CD4-positive, alpha-beta T cell treated with Interferon alpha-2 for 1 hour (primary cell): ENCODE measurements around the gene PHACTR2.
"Not testable (repeated sequence)": the region's sequence is repeated elsewhere in the genome, so short reads cannot be mapped to it uniquely, and the experiment has no call there.

Experiments used
- DNase-seq, 2 donors: peaks; one replicate each; pipeline ENCODE4 v3.0.0-alpha.2; 2020 to 2022

The PHACTR2 gene

DNA sequence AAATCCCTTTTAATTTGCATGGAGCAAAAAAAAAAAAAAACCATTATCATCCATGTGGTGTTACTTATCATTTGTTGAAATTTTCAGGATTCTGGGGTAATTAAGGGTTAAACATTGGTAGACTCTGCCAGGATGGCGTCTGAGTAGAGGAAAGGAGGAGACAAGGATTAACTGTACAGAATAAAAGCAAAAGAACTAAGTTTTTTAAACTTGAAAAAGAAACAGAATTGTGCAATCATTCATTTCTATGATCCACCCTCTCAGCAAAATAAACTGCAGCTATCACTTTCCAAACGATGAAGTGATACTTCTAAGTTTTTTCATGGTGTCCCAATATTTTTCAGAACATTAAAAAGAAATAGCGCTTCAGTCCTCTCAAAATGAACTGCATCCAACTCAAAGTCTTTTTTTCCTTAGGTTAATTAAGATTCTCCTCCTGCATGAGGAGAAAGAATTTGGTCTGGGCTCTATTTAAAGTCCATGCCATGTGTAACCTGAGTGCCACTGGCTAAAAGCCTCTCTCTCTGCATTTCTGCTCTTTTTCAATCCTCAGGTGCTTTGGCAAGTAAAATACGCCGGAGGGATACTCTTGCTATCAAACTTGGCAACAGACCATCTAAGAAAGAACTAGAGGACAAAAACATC, 95.9 kb downstream of the PHACTR2 start:
- no peak for DNase-seq

DNA sequence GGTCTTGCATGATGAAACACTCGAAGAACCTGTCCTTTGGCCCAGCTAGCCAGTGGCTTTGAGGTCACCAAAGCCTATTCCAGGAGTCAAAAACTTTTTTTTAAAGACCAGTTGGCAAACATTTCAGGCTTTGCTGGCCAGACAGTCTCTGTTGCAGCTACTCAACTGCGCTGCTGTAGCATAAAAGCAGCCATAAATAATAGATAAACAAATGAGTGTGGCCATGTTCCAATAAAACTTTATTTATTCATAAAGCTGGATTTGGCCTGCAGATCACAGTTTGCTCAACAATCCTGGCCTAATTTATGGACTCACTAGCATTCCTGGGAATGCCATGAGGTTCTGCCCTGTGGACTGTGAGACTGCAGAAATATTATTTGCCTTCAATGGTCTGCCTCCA, 96.6 kb downstream of the PHACTR2 start:
- DNase-seq, result no peak

DNA sequence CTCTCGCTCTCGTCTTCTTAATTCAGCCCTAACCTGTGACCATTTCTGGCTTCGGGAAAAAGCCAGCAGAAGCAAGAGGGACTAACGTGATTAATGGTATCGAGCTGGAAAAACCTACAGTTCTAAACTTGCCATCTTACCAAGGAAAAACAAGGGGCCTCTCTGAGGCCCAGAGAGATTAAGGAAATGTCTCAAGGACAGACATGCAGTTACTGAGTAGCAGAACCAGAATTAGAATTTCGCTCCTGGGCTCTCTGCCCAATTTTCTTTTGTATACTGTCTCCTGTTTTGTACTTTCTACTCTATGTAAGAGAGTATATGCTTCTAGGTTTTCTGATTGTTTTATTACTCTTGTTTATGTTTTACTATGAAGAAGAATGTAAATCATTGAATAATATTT, 97.6 kb downstream of the PHACTR2 start:
- DNase-seq, result no peak

DNA sequence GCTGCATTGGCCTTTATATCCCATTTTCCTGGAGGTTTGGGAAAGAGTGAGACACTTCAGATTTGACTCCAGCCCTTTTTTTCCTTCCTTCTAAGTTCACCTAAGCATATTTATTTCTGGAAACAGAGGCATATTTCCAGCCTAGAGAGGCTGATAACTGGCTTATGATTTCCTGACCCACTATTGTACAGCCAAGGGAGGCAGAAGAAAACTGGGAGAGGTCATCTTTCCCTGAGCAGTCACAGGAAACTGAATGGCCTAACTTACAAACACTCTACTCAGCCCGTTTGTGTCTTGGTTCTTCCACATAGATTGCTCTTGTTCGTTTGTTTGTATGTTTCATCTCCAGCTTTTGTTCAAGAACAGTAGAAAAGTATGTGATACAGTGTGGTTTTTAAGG, 101.2 kb downstream of the PHACTR2 start:
- no peak for DNase-seq

DNA sequence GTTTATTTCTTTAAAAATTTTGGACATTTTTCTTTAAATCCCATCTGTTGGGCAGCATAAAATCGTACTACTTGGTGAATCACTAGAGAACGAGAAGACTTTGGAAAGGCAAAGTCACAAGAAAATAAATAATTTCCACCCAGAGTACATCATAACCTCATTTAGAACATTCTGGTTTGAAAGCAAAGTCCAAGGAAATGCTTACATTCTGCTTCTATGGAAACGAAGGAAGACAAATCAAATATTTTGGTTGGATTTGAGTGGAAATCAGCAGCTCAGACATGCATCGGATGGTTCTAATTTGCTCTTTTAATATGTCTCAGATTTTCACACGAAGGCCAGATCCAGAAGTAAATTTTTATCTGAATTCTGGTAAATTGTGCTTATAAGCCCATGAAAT, 104.7 kb downstream of the PHACTR2 start:
- DNase-seq, result no peak

DNA sequence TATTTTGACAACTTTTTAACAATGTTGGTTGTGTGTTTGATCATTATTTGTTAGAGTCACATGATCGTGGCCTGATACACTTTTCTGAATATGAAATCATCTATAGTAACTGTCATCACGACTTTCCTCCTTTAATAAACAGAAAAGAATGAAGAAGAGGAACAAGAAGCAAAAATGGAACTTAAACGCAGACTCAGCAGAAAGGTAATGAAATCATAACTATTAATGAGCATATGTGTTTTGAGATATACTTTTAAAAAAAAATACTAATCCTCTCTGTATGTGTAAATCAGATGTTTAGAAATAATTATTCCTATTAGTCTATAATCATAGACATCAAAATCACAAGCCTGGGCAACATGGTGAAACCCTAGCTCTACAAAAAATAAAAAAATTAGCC, 105.3 kb downstream of the PHACTR2 start:
- DNase-seq, result no peak

DNA sequence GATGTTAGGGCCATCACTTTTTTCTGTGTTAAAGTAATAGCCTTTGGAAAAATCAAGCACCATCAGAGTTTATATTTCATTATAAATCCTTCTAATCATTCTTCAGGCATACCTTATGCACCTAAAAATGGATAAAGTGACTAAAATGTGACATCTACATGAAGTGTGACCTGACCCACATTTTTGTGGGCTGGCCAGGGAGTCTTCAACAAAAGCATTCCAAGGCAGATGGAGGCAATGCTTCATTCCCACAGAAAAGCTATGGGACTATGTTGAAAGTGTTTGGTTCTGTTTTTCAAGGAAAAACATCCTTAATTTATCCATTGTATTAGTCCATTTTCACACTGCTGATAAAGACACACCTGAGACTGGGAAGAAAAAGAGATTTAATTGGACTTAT, 106.6 kb downstream of the PHACTR2 start:
- no peak for DNase-seq

DNA sequence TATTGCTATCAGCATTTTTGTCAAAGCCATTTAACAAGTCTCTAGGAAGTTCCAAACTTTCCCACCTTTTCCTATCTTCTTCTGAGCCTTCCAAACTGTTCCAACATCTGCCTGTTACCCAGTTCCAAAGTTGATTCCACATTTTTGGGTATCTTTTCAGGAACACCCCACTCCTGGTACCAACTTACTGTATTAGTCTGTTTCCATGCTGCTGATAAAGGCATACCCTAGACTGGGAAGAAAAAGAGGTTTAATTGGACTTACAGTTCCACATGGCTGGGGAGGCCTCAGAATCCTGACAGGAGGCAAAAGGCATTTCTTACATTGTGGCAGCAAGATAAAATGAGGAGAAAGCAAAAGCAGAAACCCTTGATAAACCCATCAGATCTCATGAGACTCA, 108.6 kb downstream of the PHACTR2 start:
- not testable (repeated sequence) for DNase-seq

DNA sequence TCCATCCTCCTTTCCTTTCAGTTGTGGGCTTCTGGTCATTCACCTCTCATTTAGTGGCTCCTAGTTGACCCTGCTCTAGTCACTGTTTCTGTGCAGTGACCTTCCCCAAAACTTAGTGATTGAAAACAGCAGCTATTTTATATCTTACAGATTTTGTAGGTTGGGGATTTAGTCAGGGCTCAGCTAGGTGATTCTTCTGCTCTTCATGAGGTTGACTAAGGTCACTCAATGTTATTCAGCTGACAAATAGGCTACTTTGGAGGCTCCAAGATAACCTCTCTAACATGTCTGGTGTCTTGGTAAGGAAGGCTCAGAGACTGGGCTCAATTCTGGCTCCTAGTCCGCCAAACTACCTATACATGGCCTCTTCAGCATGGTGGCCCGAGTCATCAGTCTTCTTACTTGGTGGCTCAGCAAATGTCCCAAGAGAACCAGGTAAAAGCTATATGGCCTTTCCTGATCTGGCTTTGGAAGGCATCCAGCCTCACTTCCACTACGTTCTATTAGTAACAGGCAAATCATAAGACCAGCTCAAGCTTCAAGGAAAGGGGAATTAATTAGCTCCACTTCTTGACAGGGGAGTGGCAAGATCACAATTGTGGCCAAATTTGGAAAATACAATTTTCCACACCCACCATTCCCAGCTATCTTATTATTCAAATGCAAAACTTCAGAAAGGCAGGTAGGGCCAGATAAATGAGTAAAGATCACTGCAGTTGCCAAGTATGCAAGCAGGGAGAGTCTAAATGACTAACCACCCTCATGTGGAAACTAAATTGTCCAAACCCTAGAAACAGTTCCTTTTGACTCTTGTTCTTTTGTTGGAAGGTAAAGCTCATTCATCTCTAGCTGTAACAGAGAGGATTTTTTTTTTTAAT, 114.9 kb downstream of the PHACTR2 start:
- DNase-seq, result no peak

DNA sequence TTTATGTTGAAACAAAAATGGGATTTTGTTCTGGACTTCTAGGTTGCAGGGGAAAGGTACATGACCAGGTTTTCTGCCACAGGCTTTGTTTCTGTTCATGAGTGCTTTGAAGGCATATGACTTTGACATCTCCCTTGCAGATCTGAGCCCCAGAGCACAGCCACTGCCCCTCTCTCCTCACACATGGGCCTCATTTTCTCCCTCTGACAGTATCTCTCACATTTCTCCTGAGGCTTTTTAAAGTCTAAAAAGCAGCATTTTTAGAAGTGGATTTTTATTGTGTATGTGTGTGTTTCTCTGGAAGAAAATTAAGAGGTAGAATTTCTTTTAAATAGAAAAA, 115.5 kb downstream of the PHACTR2 start:
- DNase-seq, result no peak

DNA sequence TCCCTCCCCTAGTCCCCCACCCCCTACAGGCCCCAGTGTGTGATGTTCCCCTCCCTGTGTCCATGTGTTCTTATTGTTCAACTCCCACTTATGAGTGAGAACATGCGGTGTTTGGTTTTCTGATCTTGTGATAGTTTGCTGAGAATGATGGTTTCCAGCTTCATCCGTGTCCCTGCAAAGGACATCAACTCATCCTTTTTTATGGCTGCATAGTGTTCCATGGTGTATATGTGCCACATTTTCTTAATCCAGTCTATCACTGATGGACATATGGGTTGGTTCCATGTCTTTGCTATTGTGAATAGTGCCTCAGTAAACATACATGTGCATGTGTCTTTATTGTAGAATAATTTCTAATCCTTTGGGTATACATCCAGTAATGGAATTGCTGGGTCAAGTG, 118.8 kb downstream of the PHACTR2 start:
- DNase-seq, result not testable (repeated sequence)

DNA sequence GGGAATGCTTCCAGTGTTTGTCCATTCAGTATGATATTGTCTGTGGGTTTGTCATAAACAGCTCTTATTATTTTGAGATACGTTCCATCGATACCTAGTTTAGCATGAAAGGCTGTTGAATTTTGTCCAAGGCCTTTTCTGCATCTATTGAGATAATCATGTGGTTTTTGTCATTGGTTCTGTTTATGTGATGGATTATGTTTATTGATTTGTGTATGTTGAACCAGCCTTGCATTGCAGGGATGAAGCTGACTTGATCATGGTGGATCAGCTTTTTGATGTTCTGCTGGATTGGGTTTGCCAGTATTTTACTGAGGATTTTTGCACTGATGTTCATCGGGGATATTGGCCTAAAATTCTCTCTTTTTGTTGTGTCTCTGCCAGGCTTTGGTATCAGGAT, 120.7 kb downstream of the PHACTR2 start:
- not testable (repeated sequence) for DNase-seq

DNA sequence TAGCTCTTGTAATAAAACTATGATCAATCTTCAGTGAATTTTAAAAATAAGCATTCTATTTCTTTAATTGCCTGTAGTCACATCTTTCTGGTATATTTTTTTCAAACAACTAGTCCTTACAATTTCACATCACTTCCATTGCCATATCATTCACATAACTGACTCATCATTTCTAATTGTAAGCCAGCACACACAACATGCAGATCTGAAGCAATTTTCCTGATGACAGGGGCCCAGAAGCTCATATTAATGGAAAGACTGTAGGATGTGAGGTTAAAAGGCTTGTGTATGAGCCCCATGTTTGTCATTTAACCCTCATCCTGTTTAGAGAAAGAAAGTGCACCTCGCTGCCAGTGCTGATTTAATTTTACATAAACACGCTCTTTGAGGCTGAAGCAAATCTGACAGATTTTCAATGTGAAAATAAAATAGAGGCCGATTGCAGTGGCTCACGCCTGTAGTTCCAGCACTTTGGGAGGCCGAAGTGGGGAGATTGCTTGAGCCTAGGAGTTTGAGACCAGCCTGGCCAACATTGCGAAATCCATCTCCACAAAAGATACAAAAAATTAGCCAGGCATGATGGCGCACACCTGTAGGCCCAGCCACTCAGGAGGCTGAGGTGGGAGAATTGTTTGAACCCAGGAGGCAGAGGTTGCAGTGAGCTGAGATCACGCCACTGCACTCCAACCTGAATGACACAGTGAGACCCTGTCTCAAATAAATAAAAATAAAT, 125.2 kb downstream of the PHACTR2 start:
- DNase-seq, result no peak

DNA sequence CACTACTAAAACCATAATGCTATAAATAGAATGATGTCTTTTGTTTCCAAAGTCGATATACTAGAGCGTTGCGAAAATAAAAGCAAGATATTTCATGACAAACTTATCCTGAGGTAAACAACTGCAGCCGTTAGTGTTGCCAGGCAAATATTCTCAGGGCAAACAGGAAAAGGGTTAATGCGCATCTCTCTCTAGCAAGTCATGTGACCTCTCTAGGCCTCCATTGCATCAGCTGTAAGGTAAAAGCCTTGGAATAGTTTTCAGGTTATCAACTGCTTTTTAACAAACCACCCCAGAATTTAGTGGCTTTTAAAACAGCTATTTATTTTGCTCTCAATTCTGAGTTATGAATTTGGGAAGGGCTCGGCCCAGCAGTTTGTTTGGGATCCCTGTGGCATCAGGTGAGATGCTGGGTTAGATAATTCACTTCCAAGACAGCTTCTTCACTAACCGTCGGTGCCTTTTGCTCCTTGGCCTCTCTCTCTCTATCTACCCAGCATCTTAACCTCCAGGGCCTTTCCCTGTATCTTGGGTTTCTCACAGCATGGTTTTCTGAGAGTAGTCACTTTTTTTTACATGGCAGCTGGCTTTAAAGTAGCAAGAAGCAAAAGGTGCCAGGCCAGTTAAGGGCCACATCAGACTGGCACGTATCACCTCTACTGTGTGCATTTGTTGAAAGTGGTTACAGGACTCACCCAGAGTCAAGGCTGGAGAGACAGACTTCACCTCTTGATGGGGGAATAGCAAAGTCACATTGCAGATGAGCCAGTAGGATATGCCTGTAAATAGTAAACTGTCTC, 126.2 kb downstream of the PHACTR2 start:
- DNase-seq, result no peak

DNA sequence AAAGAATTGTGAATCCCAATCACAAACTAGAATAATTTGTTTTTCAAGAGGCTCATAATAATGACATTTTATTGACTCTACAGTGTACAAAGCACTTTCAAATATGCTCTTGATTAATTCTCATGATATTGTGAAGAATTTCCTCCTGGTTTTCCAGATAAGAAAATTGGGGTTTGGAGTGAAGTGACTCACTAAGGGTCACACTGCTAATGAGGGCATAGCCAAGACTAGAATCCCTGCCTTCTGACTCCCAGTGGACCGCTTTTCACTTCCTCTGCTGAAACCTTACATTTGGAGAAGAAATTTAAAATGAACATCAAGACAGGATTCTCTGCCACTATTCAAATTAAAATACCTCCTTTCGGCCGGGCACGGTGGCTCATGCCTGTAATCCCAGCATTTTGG, 127.1 kb downstream of the PHACTR2 start:
- DNase-seq, result no peak

DNA sequence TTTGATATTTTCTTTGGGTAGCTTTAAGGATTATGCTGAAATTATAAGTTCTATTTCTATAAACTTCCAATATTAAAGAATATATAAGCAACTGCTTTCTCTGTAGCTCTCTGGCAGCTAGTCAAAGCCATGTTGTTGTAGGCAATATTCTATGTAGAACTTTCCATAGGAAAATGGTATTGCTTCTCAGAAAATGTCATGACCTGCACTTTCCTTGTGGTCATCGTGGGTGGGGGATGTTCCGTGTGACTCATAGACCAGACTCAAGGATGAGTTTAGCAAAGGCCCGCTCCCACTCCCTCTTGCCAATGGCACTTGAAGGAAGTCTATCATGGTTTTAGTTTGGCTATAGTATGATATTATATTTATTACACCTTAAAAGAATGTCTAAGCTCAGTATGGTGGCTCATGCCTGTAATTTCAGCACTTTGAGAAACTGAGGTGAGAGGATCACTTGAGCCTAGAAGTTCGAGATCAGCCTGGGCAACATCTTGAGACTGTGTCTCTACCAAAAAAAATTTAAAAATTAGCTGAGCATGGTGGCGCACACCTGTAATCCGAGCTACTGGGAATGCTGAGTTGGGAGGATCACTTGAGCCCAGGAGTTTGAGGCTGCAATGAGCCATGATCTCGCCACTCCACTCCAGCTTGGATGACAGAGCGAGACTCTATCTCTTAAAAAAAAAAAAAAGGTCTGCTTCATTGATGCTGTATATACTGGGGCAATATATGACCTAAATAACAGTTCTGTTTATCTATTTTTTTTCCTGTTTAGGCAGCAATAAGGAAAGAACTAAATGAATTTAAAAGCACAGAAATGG, 128.7 kb downstream of the PHACTR2 start:
- peak in 1 of 2 donors; percentile 20 for DNase-seq

DNA sequence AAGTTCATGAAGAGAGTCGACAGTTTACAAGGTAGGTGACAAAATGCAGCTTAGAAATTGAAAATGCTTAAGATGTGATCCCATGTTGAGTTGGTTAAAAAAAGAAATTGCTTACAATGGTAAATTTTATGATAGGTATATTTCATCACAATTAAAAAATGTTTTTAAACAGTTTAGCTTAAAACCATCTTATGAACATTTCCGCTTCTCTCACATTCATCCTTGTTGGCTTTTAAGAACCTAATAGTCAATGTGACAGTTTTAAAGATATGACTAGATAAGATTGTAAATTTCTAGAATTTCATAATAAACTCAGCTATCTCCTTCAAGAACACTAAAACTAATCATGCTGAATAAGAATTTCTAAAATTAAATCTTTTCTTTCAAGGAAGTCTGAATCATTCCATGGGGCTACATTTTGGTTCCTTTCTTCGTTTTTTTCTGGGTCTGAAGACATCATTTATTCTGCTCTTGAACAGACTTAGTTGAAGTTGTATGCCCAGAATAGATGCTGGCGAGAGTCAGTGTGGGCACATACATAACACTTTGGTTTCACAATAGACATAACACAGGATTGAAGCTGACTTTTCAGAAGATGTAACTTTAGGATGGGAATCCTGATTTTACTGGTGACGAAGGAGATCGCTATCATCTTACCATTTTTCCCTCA, 129.5 kb downstream of the PHACTR2 start:
- no peak for DNase-seq

DNA sequence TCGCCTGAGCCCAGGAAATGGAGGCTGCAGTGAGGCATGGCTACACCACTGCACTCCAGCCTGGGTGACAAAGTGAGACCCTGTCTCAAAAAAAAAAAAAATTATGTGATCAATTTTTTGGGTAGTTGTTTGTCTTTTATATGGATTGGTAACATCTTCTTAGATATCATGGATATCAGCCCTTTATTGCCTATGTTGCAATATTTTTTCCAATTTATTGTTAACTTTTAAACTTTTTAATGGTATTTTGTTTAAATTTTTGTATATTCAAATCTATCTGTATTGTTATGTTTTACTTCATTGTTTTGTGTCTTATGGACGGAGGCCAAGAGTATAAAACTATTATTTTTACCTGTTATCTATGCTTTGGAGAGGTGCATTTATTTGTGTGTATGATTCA, 133.0 kb downstream of the PHACTR2 start:
- no peak for DNase-seq

DNA sequence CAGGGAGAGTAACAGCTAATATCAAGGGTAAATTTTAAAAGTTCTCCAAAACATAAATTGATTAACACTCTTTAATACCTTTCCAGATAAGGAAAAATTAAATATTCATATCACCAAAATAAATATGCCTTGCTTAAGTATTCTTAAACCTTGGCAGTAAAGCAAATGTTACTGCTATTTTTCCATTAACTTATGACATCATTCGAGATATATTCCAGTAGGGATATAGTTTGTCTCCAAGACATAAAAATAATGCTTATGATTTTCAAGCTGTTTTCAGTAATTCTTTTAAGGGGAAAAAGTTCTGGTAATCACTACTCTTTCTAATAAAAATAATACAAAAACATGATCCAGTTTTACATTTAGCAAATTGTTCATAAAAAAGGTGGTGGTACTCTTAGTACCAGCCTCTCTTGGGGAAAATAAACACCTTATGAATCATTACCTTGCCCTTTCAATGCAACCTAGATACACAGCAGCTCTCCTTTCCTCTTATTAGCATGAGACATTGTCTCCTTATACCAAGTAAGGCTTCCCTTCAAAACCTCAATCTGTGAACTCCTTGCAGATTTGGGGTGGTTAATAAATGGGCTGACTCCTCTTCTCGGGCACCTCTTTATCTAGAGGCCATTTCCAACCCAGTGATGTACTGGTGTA, 133.9 kb downstream of the PHACTR2 start:
- no peak for DNase-seq

DNA sequence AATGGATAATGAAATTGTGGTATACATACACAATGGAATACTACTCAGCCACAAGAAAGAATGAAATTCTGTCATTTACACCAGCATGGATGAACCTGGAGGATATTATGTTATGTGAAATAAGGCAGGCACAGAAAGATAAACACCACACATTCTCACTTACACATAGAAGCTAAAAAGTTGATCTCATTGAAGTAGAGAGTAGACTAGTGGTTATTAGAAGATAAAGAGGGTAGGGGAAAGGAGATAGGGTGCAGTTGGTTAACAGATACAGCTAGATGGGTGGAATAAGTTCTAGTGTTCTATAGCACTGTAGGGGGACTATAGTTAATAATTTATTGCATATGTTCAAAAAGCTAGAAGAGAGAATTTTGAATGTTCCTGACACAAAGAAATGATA, 139.9 kb downstream of the PHACTR2 start:
- DNase-seq, result no peak

DNA sequence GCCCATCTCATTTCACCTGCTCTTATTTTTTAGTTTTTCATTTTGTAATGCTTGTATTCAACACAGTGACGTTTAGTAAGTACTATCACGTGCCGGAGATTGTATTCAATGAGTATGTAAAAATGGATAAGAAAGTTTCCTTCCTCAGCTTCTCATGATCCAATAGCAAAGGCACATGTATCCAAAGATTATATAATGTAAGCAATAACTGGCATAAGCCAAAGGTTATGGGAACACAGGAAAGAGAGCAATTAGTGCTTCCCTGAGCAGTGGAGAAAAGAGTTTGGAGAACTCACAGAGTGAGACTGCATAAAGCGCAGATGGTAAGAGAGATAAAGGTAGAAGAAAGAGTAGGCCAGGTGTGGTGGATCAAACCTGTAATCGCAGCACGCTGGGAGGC, 143.6 kb downstream of the PHACTR2 start:
- no peak for DNase-seq
